Endometrium (tissue), 2 donors: ENCODE measurements around the gene ADAMTS12.

Experiments used
- FAIRE-seq: peaks from 2 replicates; lab custom pipeline; 2012; peaks lifted over from hg19 to GRCh38; lab: Jason Lieb, UNC
- donor health status: control.
- donor health status: control.

The ADAMTS12 gene

GRCh38 chr5:33755231-33755630 is 136.6 kb downstream of the ADAMTS12 start:
- FAIRE-seq, result no peak

DNA sequence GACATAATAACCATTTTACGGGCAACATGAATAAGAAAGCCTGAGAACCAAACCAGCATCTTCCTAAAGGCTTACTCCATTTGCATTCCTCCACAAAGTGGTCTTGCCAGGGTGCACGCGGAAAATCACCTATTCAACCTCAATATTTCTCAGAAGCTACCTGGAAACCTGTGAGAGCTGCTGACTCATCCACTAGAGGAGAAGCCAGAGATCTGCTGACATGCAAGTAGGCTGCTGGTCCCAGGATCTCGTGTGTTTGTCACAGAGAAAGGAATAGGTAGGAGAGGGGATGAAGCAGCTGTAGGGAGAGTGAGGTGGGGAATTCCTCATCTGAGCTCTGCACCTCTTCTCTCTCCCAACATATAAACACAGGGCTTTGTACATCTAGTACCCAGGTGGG is 138.1 kb downstream of the ADAMTS12 start:
- no peak for FAIRE-seq

DNA sequence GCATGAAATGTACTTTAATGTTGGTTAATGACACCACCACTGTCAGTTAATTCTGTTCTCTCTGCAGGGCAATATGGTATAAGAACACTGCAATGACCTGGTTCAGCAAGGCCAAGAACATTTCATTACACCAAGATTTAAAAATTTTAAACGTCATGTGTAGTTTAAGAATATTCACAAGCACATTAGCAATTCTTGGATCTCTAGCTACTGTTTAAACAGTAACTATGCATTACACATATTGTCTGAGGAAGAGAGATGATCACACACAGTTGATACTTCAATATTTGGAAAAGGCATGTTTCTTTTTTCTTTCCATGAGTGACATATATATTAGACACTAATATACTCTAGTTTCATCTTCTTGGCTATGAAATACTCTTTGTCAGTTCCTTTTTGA is 143.0 kb downstream of the ADAMTS12 start:
- FAIRE-seq, result no peak

DNA sequence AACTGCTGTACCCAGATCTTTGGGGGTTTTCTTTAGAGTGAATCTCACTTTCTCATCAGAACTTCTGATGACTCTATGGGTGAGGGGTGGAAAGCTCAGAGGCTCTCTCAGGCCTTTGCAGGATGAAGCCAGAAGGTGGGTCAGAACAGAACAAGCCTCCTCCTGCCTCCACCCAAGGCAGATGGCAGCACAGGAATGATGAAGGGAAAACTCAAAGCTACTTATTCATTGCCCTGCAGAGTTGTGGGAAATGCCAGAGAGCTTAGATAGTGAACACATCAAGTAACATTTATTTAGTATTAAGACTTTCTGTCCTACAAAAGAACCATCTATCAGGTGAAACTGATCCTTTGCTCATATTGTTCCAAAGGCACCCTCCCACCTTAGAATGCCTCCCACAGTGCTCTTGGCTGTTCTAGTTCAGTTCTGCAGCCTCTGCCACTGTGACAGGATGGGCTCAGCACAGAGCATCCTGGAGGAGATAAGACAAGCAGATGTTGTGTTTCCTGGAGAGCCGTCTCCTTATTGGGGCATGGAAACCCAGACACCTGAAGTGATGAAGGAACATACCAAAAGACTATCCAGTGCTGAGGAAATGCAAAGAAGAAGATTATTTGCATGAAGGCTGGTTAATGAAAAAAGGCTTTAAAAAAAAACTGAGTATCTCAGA is 146.6 kb downstream of the ADAMTS12 start:
- no peak for FAIRE-seq

DNA sequence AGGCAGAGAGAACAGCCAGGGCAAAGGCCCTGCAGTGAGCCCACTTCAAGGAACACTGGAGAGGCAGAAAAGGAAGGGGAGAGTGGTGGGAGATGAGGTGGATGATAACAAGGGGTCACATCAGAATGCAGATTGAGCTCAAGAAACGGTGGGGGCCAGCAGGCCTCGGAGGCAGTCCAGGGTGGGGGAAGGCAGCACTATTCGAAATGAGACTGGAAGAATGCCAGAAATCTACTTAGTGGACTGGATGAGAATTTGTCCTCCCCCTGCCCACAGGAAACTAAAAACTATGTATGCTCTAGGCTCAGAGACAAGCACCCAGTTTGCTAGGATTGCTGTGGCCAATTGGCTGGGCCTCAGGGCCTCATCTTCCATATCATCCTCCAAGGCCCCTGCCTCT is 148.7 kb downstream of the ADAMTS12 start:
- FAIRE-seq, result no peak

- FAIRE-seq, result no peak
These were observed 149.6 kb downstream of the ADAMTS12 start for GRCh38 chr5:33742181-33742580.

GRCh38 chr5:33738967-33739366 is 152.8 kb downstream of the ADAMTS12 start:
- FAIRE-seq, result no peak

DNA sequence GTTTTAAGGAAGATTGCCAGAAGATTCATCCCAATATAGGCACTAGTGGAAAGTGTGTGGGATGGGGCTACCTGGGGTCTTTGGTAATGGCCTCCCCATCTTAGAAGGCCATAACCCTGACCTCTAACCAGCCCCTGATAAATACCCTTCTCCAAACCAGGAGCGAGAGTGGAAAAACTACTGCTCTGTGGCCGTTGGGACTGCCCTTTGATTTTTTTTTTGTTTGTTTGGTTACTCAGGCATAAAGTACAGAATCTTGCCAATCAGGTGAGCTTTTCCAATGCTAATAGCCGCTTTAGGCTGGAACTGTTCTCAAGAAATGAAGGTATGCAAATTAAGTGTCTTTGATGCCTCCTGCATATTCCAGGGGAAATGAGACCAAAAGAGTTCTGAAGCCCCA is 153.7 kb downstream of the ADAMTS12 start:
- no peak for FAIRE-seq

DNA sequence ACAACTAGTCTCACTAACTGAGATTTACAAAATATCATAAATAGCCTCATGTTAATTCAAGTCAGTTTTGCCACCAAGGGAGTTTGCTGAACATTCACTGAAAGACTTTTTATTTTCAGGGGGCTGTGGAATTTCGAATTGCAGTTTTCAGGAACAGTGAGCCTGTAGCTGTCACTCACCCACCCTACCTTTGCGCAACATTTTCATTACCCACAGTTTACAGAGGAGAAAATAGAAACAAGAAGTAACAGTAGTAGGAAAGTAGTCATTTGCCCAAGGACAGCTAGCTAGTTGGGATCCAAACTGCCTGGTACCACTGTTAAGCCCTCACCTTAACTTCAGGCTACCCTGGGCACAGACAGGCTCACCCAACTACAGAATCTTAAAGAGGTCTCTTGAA is 154.1 kb downstream of the ADAMTS12 start:
- FAIRE-seq, result no peak

DNA sequence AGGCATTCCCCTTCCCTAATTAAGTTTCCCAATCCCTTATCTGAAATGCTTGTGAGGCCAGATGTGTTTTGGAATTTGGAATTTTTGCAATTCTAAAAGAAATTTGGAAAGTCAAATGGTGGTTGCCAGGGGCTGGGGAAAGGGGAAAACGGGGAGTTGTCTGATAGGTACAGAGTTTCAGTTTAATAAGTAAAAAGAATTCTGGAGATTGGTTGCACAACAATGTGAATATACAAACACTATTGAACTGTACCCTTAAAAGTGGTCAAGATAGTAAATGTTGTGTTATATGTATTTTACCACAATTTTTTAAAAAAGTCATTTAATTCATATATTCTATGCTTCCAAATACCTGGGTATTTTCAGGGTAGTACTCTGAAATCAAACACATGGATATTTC is 154.5 kb downstream of the ADAMTS12 start:
- FAIRE-seq, result no peak

DNA sequence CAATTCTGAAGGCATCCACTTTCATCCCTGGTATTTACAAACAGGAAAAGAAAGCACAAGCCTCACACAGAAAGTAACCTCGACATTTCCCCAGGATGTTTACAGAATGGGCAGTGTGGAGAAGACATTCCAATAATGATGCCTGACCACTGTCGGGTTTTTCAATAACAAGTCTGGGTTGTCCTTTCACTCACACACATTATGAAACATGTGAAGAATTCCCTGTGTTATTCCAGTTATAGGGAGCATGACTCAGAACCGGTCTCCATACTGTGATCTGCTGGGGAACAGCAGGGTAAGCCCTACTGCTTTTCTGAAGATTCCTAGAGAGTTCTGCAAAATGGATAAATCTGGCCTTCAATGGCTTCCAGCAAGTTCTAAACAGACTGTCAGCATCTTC is 155.3 kb downstream of the ADAMTS12 start:
- FAIRE-seq, result no peak

DNA sequence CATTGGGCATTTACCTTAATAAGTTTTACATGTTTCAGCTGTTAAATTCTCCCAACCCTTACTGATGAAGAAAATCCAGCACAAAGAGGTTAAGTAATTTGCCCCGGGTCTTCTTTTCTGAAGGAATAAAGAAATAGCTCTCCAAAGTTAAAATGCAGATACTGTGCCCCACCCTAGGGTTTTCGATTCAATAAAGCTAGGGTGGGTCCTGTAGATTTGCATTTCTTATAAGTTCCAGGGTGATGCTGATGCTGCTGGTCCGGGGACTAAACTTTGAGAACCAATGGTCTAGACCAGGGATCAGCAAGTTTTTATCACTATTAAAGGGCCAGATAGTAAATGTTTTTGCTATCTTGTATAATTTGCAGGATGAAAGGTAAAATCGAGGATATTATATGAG is 156.7 kb downstream of the ADAMTS12 start:
- FAIRE-seq, result no peak

DNA sequence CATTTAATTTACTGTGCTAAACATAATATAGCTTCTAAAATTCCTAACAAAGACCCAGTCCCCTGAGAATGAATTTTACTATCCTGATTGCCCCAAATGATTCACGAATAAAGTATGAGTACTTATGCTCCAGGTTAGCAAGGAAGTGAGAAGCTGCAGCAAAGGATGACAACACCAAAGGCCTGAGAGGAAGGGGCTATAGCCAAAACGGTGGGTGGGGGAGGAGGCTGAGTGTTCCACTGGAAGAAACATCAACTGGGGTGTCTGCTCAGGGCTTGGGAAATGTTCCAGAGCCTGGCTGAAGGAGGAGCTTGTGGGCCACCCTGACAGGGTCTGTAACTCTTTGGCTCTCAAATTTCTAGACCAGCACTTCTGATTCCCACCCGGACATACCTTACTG is 157.3 kb downstream of the ADAMTS12 start:
- no peak for FAIRE-seq

DNA sequence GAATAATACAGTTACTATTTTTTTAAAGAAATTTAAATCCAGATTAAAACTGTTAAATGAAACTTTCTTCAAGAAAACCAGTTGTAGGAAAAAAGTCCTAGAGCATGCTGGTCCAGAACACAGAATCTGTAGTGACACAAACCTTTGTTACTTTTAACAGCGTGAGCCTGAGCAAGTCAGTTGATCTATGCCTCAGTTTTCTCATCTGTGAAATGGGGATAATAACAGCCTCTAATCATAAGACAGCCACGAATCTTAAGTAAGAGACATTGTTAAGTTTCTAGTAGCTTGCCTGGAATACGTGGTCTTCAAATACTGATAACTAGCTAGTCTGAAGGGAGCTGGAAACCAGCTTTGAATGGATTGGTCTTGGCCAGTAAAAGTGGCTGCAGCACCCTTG is 158.6 kb downstream of the ADAMTS12 start:
- no peak for FAIRE-seq

DNA sequence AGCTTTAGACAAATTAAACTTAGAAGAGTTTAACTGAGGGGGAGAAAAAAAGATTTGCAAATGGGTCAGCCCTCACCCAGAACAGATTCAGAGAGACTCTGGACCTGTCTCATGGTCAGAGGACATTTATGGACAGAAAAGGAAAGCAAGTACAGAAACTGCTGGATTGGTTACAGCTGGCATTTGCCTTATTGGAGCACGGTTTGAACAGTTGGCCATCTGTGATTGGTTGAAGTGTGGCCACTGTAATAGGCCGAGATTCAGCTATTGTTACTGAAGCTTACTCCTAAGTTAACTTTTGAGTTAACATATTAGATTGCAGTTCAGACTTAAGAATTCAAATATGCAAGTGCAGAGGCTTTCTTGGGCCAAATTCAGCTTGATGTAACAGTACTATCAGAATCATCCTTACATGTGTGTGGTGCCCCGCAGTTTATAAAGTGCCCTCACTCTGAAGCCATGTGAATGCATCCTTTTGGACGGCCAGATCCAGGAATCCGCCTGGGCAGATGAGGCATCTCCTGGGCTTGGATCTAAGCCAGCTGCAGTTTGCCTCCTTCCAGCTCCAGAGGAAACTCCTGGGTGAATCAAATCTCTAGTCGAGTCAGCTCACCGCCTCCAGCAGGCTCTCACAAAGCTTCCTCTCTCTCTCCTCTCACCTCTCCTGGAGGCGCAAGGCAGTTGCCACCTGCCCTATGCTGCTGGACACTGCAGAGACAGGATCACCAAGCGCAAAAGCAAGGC is 165.2 kb downstream of the ADAMTS12 start:
- no peak for FAIRE-seq

DNA sequence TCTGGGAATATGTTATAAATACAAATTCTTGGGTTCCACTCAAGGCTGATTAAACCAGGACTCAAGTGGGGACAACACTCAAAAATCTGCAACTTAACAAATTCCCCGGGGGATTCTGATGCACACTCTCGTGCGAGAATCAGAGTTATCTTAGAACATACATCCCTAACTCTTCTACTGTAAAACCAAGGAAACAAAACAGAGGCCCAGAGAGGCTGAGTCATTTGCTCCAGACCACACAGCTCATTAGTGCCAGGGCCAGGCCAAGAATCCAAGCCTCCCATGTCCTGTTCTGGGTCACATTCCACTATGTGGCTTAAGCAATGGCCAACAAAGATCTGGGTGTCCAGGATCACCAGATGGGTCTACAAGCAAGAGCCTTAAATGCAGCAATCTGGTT is 166.0 kb downstream of the ADAMTS12 start:
- FAIRE-seq, result no peak

DNA sequence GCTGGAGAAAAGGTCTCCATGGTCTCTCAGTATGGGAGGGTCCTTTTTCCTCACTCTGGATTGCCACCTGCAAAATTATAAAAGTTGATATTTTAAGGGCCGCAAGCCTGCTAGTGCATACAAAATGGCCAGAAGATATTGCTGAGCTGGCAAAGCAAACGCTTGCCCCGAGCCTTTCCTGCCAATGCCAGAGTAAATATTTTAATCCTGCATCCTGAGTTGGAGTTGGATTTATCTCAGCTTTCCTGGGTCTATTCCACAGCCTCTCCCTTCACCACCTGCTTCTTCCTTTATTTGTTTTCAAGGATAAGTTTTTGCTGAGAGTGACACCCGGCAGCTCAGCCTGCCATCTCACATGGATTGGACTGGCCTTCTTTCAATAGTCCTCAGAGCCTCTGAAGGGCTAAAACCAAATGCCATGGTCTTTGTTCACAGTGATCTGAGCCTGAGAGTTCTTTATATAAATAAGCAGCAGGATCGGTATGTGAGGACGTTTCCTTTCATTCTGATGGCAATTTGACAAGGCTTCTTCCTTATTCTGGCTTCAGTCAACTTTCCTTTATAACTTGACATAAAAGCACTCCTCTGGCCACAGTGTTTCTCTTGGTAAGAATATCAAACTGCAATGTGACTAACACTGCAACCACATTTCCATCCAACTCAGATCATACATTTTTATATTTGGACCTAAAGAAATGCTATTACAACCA is 170.1 kb downstream of the ADAMTS12 start:
- no peak for FAIRE-seq

DNA sequence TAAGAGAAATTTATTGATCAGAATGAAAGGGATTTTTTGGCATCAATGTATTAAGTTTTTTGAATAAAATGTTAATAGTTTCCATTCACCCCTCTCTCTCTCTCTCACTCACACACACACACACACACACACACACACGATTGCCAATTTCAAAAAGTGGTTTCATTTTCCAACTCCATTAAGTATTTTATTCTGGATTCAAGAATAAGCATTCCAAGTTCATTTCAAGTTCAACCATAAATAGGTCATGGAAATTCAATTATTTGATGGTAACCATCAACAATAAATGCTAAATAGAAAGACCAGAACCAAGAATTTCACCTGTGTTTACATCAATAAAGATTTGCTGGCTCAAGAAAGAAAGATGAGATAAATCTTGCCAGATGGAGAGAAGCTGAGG is 171.6 kb downstream of the ADAMTS12 start:
- no peak for FAIRE-seq

- FAIRE-seq, result no peak
These were observed 172.0 kb downstream of the ADAMTS12 start for GRCh38 chr5:33719769-33720168.

- no peak for FAIRE-seq
These were observed 176.1 kb downstream of the ADAMTS12 start for GRCh38 chr5:33715661-33716060.

- FAIRE-seq, result no peak
These were observed 178.5 kb downstream of the ADAMTS12 start for GRCh38 chr5:33713136-33713765.

DNA sequence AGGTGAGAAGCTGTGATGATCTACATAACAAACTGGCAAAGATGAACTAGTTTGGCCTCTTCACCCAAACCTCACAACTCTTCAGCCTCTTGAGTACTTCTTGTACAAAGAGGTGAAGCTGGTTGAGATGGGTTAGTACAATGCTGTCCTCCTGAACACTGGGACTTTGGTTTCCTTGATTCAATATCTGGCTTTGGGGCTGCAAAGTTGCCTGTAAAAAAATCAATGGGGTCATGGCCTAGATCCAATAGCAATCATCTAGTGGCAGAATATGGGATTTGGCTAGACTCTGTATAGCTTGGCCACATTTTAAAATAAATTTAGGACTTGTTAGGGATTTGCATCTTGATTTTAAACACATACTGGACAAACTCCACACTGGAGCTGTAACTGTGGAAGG is 179.1 kb downstream of the ADAMTS12 start:
- no peak for FAIRE-seq

GRCh38 chr5:33711094-33711679 is 180.6 kb downstream of the ADAMTS12 start:
- no peak for FAIRE-seq
